Measurements from ENCODE around the gene USH2A.

GRCh38 chr1:215625949-215626348 is 797.3 kb downstream of the USH2A start:
- TF ChIP-seq POLR2AphosphoS5 (IDR thresholded peaks at IDR 0.05; ENCODE audit: low read depth, low read length): no peak
- TF ChIP-seq, protein P1, sequence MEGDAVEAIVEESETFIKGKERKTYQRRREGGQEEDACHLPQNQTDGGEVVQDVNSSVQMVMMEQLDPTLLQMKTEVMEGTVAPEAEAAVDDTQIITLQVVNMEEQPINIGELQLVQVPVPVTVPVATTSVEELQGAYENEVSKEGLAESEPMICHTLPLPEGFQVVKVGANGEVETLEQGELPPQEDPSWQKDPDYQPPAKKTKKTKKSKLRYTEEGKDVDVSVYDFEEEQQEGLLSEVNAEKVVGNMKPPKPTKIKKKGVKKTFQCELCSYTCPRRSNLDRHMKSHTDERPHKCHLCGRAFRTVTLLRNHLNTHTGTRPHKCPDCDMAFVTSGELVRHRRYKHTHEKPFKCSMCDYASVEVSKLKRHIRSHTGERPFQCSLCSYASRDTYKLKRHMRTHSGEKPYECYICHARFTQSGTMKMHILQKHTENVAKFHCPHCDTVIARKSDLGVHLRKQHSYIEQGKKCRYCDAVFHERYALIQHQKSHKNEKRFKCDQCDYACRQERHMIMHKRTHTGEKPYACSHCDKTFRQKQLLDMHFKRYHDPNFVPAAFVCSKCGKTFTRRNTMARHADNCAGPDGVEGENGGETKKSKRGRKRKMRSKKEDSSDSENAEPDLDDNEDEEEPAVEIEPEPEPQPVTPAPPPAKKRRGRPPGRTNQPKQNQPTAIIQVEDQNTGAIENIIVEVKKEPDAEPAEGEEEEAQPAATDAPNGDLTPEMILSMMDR (IDR thresholded peaks at IDR 0.05): no peak
- TF ChIP-seq TAF1 (IDR thresholded peaks at IDR 0.05; ENCODE audit: borderline replicate concordance, low read depth, low read length): no peak
- TF ChIP-seq MAX (IDR thresholded peaks at IDR 0.05; ENCODE audit: low read depth): no peak
